GM10266 (cell line): ENCODE results near the gene RASGRF2.

Source experiments
- DNase-seq: peaks from one replicate; pipeline ENCODE4 v3.0.0; 2012; ENCODE audit errors: extremely low spot score
- CTCF ChIP-seq: IDR thresholded peaks from 2 replicates; pipeline ENCODE4 v1.5.1; 2012; ENCODE audit warnings: mild to moderate bottlenecking, low read depth; ENCODE audit not compliant: control insufficient read depth, insufficient read depth; ENCODE audit errors: missing control alignments

The RASGRF2 gene

GRCh38 chr5:81065492-81065891 lies 105.3 kb downstream of the RASGRF2 start:
- no peak for TF ChIP-seq CTCF
- DNase-seq = no peak

GRCh38 chr5:81066102-81066501 lies 105.9 kb downstream of the RASGRF2 start:
- DNase-seq = no peak
- TF ChIP-seq CTCF = no peak

GRCh38 chr5:81067406-81067805 lies 107.2 kb downstream of the RASGRF2 start:
- TF ChIP-seq CTCF = no peak

GRCh38 chr5:81068063-81068462 lies 107.9 kb downstream of the RASGRF2 start:
- TF ChIP-seq CTCF = no peak
- DNase-seq = no peak

More at GRCh38 chr5:81067406-81067805, 107.2 kb downstream of the RASGRF2 start:
- no peak for DNase-seq

- no peak for TF ChIP-seq CTCF
- DNase-seq = no peak
Observed at GRCh38 chr5:81068635-81069034, 108.5 kb downstream of the RASGRF2 start.

GRCh38 chr5:81069990-81070389 lies 109.8 kb downstream of the RASGRF2 start:
- no peak for TF ChIP-seq CTCF

GRCh38 chr5:81070571-81071255 lies 110.5 kb downstream of the RASGRF2 start:
- no peak for TF ChIP-seq CTCF
- no peak for DNase-seq

More at GRCh38 chr5:81069990-81070389, 109.8 kb downstream of the RASGRF2 start:
- no peak for DNase-seq
